SIG-M5 (cell line): ENCODE data around the gene NANP.
"Not testable (repeated sequence)": the region's sequence is repeated elsewhere in the genome, so short reads cannot be mapped to it uniquely, and the experiment has no call there.

ENCODE experiments used
- DNase-seq: peaks from one replicate; lab custom pipeline; 2025; lab: John Stamatoyannopoulos, UW

The NANP gene

DNA sequence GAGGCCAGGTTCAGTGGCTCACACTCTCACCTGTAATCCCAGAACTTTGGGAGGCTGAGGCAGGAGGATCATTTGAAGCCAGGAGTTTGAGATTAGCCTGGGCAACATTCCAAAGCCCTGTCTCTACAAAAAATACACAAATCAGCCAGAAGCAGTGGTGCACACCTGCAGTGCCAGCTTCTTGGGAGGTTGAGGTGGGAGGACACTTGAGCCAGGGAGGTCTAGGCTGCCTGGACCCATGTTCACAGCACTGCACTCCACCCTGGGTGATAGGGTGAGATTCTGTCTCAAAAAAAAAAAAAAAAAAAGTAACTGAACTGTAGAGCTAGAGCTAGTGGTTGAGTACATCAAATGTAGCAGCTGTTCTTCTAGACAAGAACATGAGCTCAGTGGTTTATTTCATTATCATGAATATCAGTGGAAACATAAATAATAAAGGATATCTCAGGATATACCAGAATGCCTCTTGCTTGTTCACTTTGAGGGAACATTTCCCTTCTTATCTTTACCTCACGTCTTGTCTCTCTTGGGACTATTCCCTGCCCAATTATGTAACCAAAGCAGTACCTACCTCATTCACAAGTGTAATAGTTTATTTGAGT, 17.6 kb downstream of the NANP start:
- no peak for DNase-seq

DNA sequence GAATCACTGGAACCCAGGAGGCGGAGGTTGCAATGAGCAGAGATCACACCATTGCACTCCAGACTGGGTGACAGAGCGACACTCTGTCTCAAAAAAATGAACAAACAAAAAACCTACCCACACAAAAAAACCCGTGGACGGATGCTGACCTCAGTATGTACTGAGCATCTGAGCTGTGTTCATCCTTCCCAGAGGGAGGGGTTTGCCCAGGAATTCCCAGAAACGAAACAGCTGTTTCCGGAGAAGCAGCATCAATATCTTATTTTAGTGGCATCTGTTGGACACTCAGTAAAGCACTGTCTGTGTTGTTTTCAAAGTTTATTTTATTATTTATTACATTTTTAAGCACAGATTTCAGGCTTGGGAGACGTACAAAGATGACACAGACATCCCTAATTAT, 18.7 kb downstream of the NANP start:
- no peak for DNase-seq

DNA sequence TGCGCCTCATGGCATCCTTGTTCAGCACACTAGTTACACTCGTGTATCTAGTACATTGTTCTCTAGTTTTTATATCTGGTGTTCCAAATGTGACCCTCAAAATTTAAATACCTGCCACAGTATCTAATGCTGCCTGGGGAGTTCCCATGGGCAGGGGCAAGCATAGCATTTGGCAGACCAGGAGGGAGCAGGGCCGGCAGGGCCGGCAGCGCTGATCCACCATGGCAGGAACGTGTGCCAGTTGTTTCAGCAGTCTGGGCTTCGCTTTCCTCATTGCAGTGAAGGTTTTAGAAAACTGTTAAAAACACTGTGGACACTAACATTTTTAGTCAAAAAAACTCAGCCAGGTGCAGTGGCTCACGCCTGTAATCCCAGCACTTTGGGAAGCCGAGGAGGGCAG, 19.2 kb downstream of the NANP start:
- no peak for DNase-seq

DNA sequence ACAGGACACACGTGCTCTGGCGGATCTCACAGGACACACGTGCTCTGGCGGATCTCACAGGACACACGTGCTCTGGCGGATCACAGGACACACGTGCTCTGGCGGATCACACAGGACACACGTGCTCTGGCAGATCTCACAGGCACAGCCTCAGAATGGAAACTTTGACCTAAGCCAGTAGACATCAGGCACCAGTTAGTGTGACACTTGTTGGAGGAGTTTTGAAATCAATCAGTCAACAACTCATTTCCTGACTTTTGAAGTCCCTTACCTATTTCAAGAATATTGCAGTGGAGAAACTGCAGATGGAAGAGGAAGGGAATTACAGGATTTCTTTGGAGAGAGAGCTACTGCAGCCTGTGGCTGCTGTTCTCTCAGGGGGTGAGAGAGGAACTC, 20.9 kb downstream of the NANP start:
- DNase-seq = not testable (repeated sequence)

DNA sequence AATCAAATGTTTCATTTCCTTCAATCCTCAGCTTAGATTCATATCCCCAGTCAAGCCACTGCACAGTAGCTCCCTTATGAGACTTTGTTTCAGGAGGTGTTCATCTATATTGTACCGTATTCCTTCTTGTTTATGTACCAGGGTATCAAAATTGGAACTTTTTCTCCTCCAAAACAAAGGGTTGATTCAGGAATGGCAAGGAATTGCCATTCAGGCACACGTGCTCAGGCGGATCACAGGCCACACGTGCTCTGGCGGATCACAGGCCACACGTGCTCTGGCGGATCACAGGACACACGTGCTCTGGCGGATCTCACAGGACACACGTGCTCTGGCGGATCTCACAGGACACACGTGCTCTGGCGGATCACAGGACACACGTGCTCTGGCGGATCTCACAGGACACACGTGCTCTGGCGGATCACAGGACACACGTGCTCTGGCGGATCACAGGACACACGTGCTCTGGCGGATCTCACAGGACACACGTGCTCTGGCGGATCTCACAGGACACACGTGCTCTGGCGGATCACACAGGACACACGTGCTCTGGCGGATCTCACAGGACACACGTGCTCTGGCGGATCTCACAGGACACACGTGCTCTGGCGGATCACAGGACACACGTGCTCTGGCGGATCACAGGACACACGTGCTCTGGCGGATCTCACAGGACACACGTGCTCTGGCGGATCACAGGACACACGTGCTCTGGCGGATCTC, 21.5 kb downstream of the NANP start:
- DNase-seq = not testable (repeated sequence)

DNA sequence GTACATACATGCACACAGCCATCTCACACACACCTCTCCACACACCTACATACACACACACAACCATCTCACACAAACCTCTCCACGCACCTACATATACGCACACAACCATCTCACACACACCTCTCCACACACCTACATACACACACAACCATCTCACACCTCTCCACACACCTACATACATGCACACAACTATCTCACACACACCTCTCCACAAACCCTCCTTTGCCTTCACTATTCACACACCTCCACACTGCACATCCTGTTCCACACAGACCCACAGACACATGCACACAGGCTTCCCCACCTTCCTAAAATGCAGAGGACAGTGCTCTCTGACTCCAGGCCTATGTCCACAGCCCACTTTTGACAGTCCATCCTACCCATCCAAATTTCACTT, 22.2 kb downstream of the NANP start:
- DNase-seq = no peak

DNA sequence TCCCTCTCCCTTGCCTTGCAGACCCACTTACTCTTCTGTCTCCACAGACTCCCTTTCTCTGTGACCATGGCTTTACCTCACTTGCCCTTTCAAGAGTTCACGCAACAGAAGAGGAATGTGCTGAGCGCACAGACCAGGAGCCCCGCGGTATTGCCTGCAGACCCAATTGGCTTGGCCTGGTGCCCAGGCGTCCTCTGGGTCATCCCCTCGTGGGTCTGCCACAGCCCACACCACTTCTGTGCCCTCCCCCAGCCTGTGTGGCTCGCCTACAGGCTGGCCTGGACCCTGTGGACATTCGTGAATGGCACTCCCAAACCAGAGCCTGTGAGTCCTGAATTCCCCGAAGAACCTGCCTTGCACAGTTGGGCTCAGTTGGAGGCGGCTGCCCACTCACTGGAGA, 23.2 kb downstream of the NANP start:
- DNase-seq = no peak

DNA sequence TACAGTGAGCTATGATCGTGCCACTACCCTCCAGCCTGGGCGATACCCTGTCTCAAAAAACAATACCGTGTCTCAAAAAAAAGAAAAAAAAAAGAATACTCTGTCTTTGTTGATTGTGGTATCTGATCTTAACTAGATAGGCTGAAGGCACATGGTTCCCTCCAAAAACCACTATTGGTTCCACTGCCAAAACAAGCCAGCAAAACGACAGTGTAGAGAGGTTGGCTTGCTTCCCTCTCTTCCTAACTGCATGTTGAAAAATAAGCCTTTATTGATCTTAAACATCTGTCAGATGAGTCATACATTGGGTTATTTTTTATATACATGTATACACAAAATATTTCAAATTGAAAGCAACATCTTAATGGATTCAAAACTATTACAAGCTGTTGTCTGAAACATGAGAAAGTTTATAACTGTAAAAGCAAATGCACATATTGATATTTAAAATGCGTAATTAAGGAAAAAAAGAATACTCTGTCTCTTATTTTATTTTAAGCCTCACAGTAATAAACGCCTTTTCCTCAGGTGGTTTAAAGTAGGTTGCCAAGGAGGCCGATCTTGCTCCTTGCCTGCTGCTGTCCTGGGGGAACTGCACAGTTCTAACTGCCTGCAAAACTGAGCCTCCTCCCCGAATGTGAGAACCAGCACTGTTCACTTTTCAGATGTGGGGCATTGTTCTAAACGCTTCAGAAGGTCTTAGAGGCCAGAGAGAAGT, 31.5 kb downstream of the NANP start:
- DNase-seq = no peak

DNA sequence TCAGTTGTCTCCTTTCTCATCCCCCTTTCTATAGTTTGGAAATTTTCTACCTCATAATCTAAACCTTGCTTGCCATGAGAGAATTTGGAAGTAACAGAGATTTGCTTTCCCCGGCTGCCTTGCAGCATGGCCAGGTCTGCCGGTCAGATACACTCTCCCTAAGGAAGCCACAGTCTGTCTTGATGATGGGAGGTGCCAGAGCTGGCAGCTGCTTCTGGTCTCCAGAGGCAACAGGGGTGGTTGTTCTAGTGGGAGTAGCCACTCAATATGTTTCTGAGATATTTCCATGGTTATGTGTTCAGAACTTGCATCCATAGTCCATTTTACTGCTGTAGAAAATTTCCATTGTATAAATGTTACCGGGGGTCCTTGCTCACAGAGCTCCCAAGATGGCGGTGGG, 33.0 kb downstream of the NANP start:
- DNase-seq = not testable (repeated sequence)

DNA sequence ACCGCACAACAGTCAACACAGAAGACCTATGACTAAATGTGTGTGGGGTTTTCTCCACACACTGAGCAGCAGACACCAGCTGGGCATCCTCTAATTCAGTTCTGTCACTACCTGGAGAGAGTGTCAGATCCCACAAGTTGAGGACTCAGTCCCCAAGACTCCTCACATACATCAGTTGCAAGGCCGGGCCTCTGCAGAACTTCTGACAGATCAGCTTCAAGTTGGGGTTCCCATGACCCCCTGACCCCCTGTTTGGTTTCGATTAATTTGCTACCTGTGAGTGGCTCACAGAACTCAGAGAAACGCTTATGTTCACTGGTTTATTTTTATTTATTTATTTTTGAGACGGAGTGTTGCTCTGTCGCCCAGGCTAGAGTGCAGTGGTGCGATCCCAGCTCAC, 35.3 kb downstream of the NANP start:
- DNase-seq = no peak

DNA sequence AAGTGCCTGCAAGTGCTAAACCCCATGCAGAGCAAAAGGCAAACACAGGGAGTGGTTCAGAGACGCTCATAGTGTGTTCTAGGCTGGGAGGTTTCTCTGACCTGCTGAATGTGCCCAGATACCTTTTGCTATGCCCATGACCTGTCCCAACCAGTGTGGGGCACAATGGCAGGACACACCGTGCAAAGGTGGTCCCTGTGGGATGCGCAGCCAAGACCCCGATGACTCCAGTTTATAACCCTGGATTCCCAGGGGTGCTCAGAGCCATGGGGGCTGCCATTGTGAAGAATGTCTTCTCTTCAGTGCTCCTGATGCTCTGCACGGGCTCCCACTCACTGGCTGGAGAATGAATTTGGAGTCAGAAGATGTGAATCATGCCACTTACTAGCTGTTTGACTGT, 36.3 kb downstream of the NANP start:
- DNase-seq = no peak

DNA sequence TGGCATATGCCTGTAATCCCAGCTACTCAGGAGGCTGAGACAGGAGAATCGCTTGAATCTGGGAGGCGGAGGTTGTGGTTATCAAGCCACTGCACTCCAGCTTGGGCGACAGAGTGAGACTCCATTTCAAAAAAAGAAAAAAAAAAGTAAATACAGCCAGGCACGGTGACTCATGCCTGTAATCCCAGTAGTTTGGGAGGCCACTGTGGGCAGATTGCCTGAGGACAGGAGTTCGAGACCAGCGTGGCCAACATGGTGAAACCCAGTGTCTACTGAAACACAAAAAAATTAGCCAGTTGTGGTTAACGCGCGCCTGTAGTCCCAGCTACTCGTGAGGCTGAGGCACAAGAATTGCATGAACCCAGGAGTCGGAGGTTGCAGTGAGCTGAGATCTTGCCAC, 36.9 kb downstream of the NANP start:
- no peak for DNase-seq

DNA sequence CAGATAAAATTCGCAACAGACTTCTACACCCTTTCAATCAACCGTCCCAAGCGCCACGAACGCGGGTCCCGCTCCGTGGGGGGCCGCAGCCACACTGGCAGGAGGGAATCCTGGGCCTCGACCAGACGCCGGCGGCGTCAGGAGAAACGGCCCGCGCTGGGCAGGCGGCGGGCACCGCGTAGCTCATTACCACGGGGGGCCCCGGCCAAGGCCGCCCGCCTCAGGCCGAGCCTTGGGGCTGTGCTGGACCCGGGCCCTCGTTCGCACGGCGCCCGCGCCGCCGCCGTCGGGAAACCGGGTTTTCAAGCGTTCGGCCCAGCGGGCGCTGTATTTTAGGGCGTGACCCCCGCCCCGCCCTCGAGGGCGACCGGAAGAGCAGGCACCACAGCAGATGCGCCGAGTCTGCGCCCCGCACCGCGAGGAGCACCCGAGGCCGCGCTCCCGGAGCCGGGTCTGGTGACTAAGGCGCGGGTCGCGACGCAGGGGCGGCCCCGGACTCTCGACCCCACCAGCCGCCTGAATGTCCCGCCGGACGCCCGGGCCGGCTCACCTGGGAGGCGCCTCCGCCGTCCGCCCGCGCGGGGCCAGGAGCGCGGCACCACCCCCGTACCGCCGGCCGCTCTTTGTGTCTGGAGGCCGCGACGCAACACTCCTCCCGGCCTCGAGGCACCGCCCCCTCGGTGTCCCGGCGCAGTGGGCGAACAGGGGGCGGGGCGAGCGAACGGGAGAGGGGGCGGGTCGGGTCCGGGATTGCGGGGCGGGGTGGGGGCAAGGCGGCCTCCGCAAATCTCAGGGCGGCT, 38.7 kb downstream of the NANP start, which contains the start of gene NINL:
Gene NINL, minus strand, starts transcription at position 627 of the 800 bp plus-strand sequence. CDS start 58,944 bp downstream, outside the sequence.
- DNase-seq = no peak

DNA sequence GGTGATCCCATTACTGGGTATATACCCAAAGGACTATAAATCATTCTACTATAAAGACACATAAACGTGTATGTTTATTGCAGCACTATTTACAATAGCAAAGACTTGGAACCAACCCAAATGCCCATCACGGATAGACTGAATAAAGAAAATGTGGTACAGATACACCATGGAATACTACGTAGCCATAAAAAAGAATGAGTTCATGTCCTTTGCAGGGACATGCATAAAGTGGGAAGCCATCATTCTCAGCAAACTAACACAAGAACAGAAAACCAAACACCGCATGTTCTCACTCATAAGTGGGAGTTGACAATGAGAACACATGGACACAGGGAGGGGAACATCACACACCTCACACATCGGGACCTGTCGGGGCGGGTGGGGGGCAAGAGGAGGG, 40.2 kb downstream of the NANP start:
- DNase-seq = not testable (repeated sequence)

DNA sequence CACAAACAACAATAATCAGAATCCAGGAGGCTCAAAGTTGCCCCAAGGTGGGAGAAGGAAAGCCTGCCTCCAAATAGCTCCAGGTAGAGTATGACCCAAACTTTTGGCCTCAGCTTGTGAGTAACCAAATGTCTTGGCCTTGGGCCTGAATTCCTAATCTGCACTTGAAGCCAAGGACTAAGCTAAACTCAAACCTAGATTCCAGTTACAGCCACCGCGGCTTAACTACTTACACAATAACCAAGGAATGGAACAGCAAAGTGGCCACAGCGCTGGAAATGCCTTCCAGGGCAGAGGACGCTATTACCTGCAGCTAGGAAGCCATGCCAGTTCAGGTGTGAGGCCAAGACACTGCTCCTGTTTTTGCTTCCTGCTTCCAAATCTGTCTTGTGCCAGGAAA, 43.1 kb downstream of the NANP start:
- DNase-seq = no peak

DNA sequence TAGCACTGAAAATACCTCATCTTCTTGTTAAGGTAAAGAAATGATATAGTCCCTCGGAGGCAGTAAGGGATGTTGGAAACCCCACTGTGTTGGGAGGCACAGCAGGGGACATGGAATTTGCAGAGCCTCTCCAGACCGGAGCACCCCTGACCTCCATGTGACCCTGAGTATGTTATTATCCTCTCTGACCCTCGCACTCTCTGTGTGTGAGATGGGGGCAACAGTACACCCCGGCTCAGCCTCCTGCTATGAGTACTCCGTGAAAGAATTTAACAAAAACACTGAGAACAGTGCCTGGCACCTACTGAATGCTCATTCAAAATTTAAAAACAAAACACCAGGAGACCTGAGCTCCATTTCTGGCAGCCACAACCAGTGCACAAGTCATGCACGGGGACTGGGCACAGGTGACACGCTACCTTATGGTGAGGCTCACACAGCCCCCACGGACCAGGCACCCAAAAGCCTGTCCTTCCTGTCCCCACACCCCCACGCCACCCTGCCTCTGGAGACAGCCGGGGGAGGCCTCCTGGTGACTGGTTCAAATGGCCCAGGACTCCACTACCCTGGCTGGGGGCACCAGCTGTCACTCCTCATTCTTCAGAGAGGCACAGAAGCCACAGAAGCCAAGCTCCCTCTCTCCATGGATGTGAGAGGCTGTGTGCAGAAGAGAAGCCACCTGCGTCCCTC, 44.6 kb downstream of the NANP start:
- no peak for DNase-seq

DNA sequence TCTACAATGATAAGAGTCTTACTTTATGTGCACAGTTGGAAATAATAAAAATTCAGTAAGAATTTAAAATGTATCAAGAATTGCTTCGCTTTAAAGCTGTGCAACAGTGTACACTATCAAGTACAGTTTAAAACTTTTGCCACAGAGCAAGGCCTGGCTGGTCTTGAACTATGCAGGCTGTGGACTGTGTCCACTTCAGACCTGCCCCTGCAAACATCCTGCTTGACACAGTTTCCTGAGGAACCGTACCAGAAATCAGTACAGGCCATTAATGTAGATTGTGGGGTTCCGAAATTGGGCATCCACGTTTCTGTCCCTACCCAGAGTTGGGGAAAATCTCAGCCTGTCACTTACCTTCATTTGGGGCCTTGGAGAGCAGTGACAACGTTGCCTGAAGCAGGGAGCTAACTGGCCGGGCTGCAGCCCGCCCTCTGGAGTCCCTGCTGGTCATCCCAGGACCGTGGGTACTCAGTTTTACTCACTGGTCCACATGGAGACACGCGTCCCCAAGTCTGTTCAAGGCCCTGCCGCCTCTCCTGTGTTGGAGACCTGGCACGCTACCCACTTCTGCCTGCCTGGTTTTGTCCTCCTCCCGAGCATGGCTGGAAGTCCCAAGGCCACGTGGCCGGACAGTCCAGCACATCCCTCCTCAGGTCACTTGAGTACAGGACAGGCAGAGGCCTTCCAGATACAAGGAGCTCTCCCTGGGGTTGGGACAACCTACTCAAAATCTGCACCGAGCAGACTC, 46.9 kb downstream of the NANP start:
- DNase-seq = no peak

DNA sequence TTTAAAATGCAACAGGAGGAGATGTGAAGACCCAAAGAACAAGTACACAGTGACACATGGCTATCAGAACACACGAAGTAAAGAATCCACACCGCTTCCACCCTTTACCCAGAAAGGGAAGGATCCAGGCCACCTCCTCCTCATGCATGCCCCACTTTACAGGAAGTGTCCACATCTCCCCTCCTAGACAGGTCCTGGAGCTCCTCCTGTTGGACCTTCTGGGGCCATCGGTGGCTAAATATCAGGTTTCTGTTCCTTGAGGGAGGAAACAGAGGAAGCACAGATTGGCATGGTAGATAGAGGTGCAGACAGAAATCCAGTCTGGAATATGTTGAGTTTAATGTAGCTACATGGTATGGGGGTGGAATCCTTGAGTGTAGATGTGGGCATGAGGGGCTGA, 49.4 kb downstream of the NANP start:
- no peak for DNase-seq

DNA sequence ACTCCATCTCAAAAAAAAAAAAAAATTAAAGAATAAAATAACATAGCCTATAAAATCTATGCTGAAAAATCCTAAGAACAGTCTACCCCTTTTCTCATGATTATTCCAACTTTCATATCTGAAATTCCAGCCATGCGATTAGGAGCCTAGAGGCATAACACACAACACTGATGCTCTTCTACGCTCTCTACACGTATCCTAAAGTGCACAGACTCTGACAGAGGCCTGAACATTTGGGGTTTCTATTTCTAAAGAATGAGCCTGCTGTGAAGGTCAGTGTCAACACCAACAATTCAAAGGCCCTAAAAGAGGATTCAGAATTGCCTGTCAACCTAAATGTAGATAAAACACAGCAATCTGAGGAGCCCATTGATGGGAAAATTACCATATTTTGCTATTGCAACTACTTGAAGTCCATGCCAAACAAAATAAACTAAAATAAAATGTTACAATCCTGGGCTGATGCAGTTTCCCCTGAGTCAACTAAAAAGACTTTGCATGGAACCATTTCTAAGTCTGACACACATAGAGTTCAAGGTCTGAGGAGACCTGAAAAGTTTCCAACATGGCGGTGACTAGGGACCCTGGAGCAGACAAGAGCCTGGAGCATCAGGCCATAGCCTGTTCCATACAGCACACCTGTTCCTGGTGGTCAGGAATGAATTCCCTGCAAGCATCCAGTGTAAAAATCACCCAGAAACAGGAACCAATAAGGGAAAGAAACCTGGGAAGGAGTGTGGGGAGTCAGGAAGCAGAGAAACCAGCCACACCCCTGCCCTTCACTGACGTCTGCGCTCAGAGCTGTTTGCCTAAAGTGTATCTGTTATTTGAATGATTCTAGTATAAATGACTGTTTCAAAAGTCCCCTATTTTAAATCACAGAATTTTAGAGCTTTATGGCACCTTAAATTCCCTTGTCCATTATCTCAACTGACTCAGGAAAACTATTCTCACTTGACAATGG, 50.2 kb downstream of the NANP start:
- DNase-seq = no peak

DNA sequence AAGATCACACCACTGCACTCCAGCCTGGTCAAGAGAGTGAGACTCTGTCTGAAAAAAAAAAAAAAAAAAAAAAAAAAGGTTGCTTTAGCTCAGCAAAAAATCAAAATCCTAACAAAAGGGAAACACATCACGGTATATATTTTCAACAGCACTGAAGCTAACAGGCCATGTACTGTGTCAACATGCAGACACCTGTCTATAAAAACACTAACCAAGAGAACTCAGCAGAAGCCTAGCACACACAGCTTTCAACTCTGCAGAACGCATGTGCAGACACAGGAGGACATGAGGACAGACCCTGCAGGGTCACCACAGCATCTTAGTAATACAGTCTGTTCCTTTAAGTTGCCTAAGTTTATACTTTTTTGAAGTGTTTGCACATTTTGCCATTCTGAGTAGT, 52.0 kb downstream of the NANP start:
- no peak for DNase-seq
